Upper lobe of left lung (tissue), 4 donors: ENCODE results near the gene C13orf46.

Source experiments
- POLR2A ChIP-seq, 4 donors: fragments of 450-650 bp; IDR thresholded peaks; one replicate each; pipeline ENCODE4 v1.5.1; 2016 to 2017; ENCODE audit warnings: antibody characterized with exemption in 4 of 4, mild to moderate bottlenecking in 2 of 4
- TF ChIP-seq, protein P1 (sequence below), 6 experiments: fragments of 450-650 bp in 4 of 6; fragments of 200-600 bp in 2 of 6; sonication (generic) in 2 of 6; IDR thresholded peaks; one replicate each; pipeline ENCODE4 v1.5.1; 2016 to 2019; ENCODE audit warnings: antibody characterized with exemption in 6 of 6

DNA sequence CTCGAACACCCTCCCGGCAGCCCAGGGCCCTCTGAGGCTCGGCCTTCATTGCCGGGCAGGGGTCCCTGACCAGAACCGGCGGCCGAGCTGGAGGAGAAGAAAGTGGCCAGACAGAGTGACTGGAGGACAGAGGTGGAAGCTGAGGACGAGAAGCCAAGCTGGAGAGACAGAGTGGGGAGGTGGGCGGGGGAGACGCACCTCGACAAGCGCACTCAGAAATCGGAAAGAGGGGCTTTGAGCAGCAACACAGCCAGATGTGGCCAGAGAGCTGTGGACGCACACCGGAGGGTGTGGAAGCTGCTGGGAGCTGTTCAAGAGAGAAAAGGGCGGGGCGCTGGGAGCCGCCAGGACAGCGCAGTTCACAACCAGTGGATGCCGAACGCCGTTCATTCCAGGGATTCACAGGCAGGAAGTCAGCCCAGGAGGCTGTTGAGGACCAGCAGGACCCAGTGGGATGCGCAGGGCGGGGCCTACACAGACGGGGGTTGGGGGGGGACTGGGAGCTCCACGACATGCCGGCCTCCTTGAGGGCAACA is 28.2 kb upstream of the C13orf46 start:
- TF ChIP-seq, protein P1, sequence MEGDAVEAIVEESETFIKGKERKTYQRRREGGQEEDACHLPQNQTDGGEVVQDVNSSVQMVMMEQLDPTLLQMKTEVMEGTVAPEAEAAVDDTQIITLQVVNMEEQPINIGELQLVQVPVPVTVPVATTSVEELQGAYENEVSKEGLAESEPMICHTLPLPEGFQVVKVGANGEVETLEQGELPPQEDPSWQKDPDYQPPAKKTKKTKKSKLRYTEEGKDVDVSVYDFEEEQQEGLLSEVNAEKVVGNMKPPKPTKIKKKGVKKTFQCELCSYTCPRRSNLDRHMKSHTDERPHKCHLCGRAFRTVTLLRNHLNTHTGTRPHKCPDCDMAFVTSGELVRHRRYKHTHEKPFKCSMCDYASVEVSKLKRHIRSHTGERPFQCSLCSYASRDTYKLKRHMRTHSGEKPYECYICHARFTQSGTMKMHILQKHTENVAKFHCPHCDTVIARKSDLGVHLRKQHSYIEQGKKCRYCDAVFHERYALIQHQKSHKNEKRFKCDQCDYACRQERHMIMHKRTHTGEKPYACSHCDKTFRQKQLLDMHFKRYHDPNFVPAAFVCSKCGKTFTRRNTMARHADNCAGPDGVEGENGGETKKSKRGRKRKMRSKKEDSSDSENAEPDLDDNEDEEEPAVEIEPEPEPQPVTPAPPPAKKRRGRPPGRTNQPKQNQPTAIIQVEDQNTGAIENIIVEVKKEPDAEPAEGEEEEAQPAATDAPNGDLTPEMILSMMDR (IDR thresholded peaks at IDR 0.05): no peak
- no peak for TF ChIP-seq POLR2A (IDR thresholded peaks at IDR 0.05)
